Measurements from ENCODE around the gene GABRP. TPM values are rescaled to one million over a fixed set of nuclear protein-coding genes. Genes with fewer than 3 reads are reported as not detected.
A peak's percentile ranks its signal among the peaks of the same experiment; 100 is the strongest.

The GABRP gene
- total RNA-seq, 1 donor from 2014 or later: not detected

DNA sequence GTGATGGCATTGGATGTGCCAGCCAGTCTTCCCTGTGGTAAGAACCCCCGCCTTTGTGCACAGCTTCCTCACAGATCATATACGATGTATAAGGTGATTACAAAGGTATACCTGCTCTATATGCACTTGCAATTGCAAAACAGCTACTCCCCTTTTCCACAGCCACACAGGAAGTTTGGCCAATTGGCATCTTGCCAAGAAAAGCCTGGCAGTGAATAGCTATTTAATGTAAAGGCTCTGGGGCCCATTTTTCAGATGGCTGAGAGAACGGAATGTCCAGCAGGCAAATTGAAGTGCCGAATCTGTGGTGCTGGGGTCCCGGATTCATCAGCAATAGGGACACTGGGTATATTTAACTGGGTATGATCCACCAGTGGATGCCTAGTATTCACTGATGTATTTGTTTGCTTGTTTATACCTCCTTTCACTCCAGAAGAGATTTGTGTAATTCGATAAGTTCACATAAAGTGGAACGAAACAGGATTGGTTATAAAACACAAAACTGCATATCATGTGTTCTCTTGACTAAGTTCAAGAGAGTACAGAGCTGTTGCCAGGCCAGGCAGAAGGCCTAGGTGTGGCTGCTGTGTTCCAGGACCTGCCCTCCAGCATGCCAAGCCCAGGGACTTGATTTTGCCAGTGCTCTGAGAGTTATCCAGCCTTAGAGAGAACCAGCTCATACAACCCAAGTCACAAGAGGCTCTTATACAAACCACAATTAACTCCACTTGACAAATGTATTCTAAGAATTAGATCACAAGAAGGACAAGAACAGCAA lies 27.7 kb upstream of the GABRP start:
- no peak for DNase-seq (ENCODE audit: low read depth)
- no peak overlapping the region for H3K4me3 ChIP-seq (ENCODE audit: low read depth, low read length)
- TF ChIP-seq, protein P1, sequence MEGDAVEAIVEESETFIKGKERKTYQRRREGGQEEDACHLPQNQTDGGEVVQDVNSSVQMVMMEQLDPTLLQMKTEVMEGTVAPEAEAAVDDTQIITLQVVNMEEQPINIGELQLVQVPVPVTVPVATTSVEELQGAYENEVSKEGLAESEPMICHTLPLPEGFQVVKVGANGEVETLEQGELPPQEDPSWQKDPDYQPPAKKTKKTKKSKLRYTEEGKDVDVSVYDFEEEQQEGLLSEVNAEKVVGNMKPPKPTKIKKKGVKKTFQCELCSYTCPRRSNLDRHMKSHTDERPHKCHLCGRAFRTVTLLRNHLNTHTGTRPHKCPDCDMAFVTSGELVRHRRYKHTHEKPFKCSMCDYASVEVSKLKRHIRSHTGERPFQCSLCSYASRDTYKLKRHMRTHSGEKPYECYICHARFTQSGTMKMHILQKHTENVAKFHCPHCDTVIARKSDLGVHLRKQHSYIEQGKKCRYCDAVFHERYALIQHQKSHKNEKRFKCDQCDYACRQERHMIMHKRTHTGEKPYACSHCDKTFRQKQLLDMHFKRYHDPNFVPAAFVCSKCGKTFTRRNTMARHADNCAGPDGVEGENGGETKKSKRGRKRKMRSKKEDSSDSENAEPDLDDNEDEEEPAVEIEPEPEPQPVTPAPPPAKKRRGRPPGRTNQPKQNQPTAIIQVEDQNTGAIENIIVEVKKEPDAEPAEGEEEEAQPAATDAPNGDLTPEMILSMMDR (conservative IDR thresholded peaks at IDR 0.05; ENCODE audit: low read depth, low read length): no peak

DNA sequence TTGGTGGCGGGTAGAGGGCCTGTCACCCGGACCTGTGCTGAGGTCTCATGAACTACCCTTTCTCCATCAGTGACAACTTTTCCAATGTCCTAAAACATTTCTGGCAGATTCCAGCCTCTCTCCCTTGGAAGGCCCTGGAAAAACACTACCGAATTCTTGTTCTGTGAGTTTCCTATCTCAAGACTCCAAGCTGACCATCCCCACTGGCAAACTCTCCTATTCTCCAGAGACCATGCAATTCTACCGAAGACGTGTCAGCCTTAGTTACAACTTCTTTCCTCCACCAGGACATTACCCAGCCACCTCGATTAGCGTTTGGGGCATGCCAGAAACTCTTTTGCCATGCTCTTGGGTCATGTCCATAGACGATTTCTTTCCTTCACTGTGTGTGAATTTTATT lies 26.8 kb upstream of the GABRP start:
- TF ChIP-seq, protein P1 (conservative IDR thresholded peaks at IDR 0.05; ENCODE audit: low read depth, low read length): no peak
- DNase-seq (ENCODE audit: low read depth): no peak

DNA sequence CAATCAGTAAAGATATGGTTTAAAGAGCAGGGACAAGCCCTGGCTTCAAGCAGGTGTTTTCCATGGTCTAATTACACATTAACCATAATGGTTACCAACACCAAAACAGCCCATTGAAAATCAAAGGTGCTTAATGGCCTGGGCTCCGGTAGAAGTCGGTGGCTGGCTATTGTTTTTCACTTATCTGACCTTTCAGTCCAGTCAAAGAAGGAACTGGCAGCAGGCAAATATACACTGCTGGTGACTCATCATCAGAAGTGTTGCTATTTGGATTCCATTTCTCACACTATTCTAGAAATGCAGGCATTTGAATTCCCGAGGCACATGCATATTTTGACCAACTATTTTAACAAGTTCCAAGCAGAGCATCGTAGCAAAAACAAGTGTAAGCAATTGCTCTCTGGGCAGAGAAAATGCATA lies 26.3 kb upstream of the GABRP start:
- DNase-seq (ENCODE audit: low read depth): peak; percentile 82
- TF ChIP-seq, protein P1 (conservative IDR thresholded peaks at IDR 0.05; ENCODE audit: low read depth, low read length): no peak

More for the DNA sequence above, 26.8 kb upstream of the GABRP start:
- H3K4me3 ChIP-seq (ENCODE audit: low read depth, low read length): no peak overlapping the region

DNA sequence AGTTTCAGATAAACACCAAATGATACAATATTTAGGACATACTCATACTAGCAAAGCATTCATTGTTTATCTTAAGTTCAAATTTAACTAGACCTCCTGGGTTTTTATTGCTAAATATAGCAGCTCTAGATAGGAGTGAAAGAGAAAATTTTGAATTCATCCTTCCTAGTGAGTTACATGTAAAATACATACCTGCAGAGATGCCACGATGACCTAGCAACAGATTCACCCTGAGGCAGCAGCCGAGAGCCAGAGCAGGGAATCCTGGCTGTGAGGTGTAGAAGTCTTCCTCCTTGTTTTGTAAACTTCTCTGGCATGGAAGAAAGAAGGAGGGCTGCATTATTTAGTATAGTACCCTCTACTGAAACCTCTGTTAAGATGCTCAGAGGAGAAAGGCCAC lies 25.9 kb upstream of the GABRP start:
- DNase-seq (ENCODE audit: low read depth): no peak
- no peak overlapping the region for H3K4me3 ChIP-seq (ENCODE audit: low read depth, low read length)
- TF ChIP-seq, protein P1 (conservative IDR thresholded peaks at IDR 0.05; ENCODE audit: low read depth, low read length): no peak

More for the DNA sequence above, 26.3 kb upstream of the GABRP start:
- no peak overlapping the region for H3K4me3 ChIP-seq (ENCODE audit: low read depth, low read length)

DNA sequence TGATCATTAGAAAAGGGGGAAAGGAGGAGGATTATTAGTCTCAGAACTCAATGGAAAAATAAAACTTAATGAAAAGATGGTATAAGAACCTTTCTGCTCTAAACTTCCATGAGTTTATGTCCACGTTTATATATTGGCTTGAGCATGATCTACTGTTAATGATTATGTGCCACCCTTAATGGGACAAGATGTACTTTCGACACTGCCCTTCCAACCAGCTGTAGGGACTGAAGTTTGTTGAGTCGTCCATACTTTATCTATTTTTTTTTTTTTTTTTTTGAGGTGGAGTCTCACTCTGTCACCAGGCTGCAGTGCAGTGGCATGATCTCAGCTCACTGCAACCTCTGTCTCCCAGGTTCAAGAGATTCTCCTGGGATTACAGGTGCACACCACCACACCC lies 25.0 kb upstream of the GABRP start:
- no peak for DNase-seq (ENCODE audit: low read depth)

DNA sequence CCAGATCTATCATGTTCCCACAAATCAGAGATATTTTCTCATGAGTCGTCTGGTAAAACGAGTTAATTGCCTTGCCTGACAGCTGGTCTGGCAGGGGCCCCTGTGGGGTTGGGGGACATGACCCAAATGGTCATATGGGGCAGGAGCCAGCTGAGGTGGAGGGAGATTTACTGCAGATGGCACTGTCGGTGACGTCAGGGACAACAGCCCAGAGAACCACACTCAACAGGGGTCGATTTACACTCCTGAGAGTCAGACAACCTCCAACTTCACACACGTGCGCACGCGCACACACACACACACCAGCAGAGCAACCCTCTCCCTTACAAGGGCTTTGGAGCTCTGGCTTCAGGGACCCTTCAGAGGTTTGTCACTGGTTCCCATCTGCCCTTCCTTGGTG lies 23.4 kb upstream of the GABRP start:
- H3K4me3 ChIP-seq (ENCODE audit: low read depth, low read length): no peak overlapping the region
- DNase-seq (ENCODE audit: low read depth): no peak
- TF ChIP-seq, protein P1 (conservative IDR thresholded peaks at IDR 0.05; ENCODE audit: low read depth, low read length): no peak

More for the DNA sequence above, 25.0 kb upstream of the GABRP start:
- TF ChIP-seq, protein P1 (conservative IDR thresholded peaks at IDR 0.05; ENCODE audit: low read depth, low read length): no peak
- H3K4me3 ChIP-seq (ENCODE audit: low read depth, low read length): no peak overlapping the region

Data from epithelial cell of proximal tubule (primary cell).